Gastrocnemius medialis (tissue), 4 donors: ENCODE data around the gene THAP11.
A peak's percentile ranks its signal among the peaks of the same experiment; 100 is the strongest.

Source experiments
- POLR2A ChIP-seq, 2 donors: fragments of 450-650 bp; IDR thresholded peaks; one replicate each; pipeline ENCODE4 v1.6.1; 2017; ENCODE audit warnings: antibody characterized with exemption in 2 of 2, mild to moderate bottlenecking in 2 of 2, moderate library complexity in 2 of 2
- TF ChIP-seq, protein P1 (sequence below), 5 experiments: fragments of 450-650 bp in 3 of 5; fragments of 200-600 bp in 2 of 5; sonication (generic) in 2 of 5; IDR thresholded peaks in 4 of 5; conservative IDR thresholded peaks in 1 of 5; 1 replicate in 4 of 5; 2 replicates in 1 of 5; pipeline ENCODE4 v1.5.1; 2016 to 2019; ENCODE audit warnings: antibody characterized with exemption in 5 of 5, mild to moderate bottlenecking in 3 of 5, moderate library complexity in 3 of 5

- TF ChIP-seq, protein P1, sequence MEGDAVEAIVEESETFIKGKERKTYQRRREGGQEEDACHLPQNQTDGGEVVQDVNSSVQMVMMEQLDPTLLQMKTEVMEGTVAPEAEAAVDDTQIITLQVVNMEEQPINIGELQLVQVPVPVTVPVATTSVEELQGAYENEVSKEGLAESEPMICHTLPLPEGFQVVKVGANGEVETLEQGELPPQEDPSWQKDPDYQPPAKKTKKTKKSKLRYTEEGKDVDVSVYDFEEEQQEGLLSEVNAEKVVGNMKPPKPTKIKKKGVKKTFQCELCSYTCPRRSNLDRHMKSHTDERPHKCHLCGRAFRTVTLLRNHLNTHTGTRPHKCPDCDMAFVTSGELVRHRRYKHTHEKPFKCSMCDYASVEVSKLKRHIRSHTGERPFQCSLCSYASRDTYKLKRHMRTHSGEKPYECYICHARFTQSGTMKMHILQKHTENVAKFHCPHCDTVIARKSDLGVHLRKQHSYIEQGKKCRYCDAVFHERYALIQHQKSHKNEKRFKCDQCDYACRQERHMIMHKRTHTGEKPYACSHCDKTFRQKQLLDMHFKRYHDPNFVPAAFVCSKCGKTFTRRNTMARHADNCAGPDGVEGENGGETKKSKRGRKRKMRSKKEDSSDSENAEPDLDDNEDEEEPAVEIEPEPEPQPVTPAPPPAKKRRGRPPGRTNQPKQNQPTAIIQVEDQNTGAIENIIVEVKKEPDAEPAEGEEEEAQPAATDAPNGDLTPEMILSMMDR (IDR thresholded peaks at IDR 0.05 in 4 of 5, conservative IDR thresholded peaks at IDR 0.05 in 1 of 5): peak; percentile 76 to 91 (median 89)
- peak; percentile 86 to 87 for TF ChIP-seq POLR2A (IDR thresholded peaks at IDR 0.05)
These were observed at the start of gene THAP11 for GRCh38 chr16:67841816-67842508.
